ENCODE results near the gene NDUFB8. TPM values are rescaled to one million over a fixed set of nuclear protein-coding genes. Genes with fewer than 3 reads are reported as not detected.

Gene NDUFB8
- total and polyA plus RNA-seq, 2 experiments from 2014 or later = 123 to 294 TPM

DNA sequence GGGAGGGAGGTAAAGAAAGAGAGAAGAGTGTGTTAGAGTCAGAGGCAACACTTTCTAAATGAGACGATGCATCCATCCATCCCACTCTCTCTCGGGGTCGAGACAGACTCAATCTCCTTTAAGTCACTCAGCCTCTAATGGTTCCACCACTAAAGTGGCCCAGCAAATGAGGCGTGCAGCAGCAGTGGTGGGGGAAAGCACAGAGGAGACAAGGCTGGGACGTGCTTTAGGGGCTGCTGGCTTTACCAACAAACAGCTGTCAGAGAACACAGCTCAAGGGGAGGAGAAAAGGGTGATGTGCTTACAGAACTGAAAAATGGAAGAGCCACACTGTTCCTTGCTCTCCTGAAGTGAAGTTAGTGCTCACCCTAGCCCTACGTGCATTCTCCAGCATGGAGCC lies 5.5 kb downstream of the NDUFB8 start:
- DNase-seq = no peak
- Histone ChIP-seq H3K79me2 (ENCODE audit: insufficient read depth) (peaks cover 20% of the 10 kb centered on the region), H4K20me1 (ENCODE audit: insufficient read depth) (no peaks in the 10 kb centered on the region), H3K9me3 (ENCODE audit: low read depth) (no peaks in the 10 kb centered on the region), H3F3A (ENCODE audit: insufficient read depth) (peaks cover 34% of the 10 kb centered on the region), H2AFZ (no peak overlapping the region), H3K4me2 (ENCODE audit: unreplicated experiment) (no peak overlapping the region), H3K9me2 (ENCODE audit: insufficient read depth) (no peaks in the 10 kb centered on the region), H3K4me3 (no peak overlapping the region), H3K27me3 (replicated peaks; ENCODE audit: insufficient read depth) (no peaks in the 10 kb centered on the region), H3K36me3 (ENCODE audit: low read depth) (peaks cover 16% of the 10 kb centered on the region; the same call in 1 of the 2 replicates), H3K27ac (no peak overlapping the region), H3K4me1 (ENCODE audit: insufficient read depth) (peaks cover 44% of the 10 kb centered on the region), H3K9ac (no peak overlapping the region)
- 82 to 88% methylated on average over 4 to 6 of the region's 6 CpGs for WGBS, 2 experiments (ENCODE audit: low coverage in 1 of 2, low lambda C conversion rate in 2 of 2, missing lambda C conversion rate in 2 of 2)
- TF ChIP-seq EZH2 (IDR thresholded peaks at IDR 0.05; ENCODE audit: insufficient read depth, poor library complexity, severe bottlenecking) (no peak), EZH2phosphoT487 (IDR thresholded peaks at IDR 0.05; ENCODE audit: insufficient read depth, low read depth) (no peak)
- in situ Hi-C loops (cut with MboI) = no loop called here

DNA sequence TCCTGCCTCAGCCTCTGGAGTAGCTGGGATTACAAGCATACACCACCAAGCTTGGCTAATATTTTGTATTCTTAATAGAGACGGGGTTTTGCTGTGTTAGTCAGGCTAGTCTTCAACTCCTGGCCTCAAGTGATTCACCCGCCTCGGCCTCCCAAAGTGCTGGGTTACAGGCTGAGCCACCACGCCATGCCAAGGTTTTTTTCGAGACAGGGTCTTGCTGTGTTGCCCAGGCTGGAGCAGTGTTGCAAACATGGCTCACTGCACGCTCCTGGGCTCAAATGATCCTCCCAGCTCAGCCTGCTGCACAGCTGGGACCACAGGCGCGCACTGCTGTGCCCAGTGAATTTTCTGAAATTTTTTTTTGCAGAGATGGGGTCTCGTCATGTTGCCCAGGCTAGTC lies 6.7 kb downstream of the NDUFB8 start:
- H3K4me1 ChIP-seq (ENCODE audit: insufficient read depth) = peaks cover 40% of the 10 kb centered on the region
- H3K27me3 ChIP-seq (replicated peaks; ENCODE audit: insufficient read depth) = no peaks in the 10 kb centered on the region
- H3K9me2 ChIP-seq (ENCODE audit: insufficient read depth) = no peaks in the 10 kb centered on the region
- H3F3A ChIP-seq (ENCODE audit: insufficient read depth) = peaks cover 34% of the 10 kb centered on the region
- WGBS, 2 experiments (ENCODE audit: low coverage in 1 of 2, low lambda C conversion rate in 2 of 2, missing lambda C conversion rate in 2 of 2) = 90% methylated on average over 9 of the region's 9 CpGs
- no peak overlapping the region for H3K4me3 ChIP-seq
- H3K9me3 ChIP-seq (ENCODE audit: low read depth) = no peaks in the 10 kb centered on the region
- H3K9ac ChIP-seq = no peak overlapping the region
- peaks cover 16% of the 10 kb centered on the region; the same call in 1 of the 2 replicates for H3K36me3 ChIP-seq (ENCODE audit: low read depth)
- peak; percentile 23 for DNase-seq
- no peak overlapping the region for H3K4me2 ChIP-seq (ENCODE audit: unreplicated experiment)
- no peak overlapping the region for H3K27ac ChIP-seq
- TF ChIP-seq EZH2phosphoT487 (IDR thresholded peaks at IDR 0.05; ENCODE audit: insufficient read depth, low read depth) (no peak), EZH2 (IDR thresholded peaks at IDR 0.05; ENCODE audit: insufficient read depth, poor library complexity, severe bottlenecking) (no peak)
- peaks cover 7% of the 10 kb centered on the region for H3K79me2 ChIP-seq (ENCODE audit: insufficient read depth)
- H4K20me1 ChIP-seq (ENCODE audit: insufficient read depth) = no peaks in the 10 kb centered on the region
- in situ Hi-C loops (cut with MboI) = no loop called here
- H2AFZ ChIP-seq = no peak overlapping the region

DNA sequence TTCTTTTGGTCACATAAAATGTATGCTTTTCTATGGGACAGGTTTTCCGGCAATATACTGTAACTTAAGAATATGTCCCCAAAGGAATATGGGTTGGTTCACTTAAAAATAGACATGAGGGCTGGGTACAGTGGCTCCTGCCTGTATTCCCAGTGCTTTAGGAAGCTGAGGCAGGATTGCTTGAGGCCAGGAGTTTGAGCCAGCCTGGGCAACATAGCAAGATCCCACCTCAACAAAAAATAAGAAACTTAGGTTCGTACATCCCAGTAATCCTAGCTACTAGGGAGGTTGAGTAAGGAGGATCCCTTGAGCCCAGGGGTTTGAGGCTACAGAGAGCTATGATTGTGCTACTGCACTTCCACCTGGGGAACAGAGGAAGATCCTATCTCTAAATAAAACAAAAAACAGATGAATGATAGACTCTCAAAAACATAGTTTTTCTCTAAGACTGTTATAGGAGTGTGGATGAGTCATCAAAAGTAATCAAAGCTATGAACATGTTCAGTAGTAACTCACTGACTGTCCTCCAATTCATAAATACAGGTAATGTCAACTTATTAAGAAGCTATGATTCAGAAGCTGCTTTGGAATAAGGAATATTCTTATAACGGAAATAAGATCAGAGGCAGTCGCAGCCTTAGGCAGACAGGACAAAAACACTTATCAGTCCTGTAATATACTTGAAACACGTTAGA lies 7.4 kb downstream of the NDUFB8 start:
- no peak overlapping the region for H3K9ac ChIP-seq
- peaks cover under 1% of the 10 kb centered on the region; the same call in 1 of the 2 replicates for H3K79me2 ChIP-seq (ENCODE audit: insufficient read depth)
- no peaks in the 10 kb centered on the region for H3K9me3 ChIP-seq (ENCODE audit: low read depth)
- no peaks in the 10 kb centered on the region for H3K27me3 ChIP-seq (replicated peaks; ENCODE audit: insufficient read depth)
- in situ Hi-C loops (cut with MboI) = no loop called here
- H3K4me3 ChIP-seq = no peak overlapping the region
- no peaks in the 10 kb centered on the region for H4K20me1 ChIP-seq (ENCODE audit: insufficient read depth)
- TF ChIP-seq EZH2phosphoT487 (IDR thresholded peaks at IDR 0.05; ENCODE audit: insufficient read depth, low read depth) (no peak), EZH2 (IDR thresholded peaks at IDR 0.05; ENCODE audit: insufficient read depth, poor library complexity, severe bottlenecking) (no peak)
- WGBS, 2 experiments (ENCODE audit: low coverage in 1 of 2, low lambda C conversion rate in 2 of 2, missing lambda C conversion rate in 2 of 2) = 76 to 81% methylated on average over 5 of the region's 5 CpGs
- H3K27ac ChIP-seq = no peak overlapping the region
- peaks cover 16% of the 10 kb centered on the region; the same call in 1 of the 2 replicates for H3K36me3 ChIP-seq (ENCODE audit: low read depth)
- no peaks in the 10 kb centered on the region for H3K9me2 ChIP-seq (ENCODE audit: insufficient read depth)
- peaks cover 40% of the 10 kb centered on the region for H3K4me1 ChIP-seq (ENCODE audit: insufficient read depth)
- H2AFZ ChIP-seq = no peak overlapping the region
- H3F3A ChIP-seq (ENCODE audit: insufficient read depth) = peaks cover 34% of the 10 kb centered on the region
- DNase-seq = peak; percentile 44
- H3K4me2 ChIP-seq (ENCODE audit: unreplicated experiment) = no peak overlapping the region

DNA sequence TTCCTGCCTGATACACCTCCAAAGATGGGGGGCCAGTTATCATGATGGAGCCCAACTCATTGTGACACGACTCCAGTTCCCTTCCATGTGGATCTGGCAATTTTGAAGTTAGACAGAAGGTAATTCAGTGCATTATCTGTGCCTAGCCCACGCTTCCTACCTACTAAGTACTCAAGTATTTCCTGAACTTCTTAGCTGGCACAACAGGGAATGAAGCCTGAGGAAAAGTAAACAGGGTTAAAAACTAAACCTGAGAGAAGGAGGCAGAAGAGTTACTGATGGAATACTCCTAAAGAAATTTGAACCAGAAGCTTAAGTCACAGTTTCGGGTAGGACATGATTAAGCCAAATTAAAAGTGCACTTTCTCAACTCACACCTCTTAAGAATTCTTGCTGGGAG lies 8.9 kb downstream of the NDUFB8 start:
- Histone ChIP-seq H2AFZ (no peak overlapping the region), H3K79me2 (ENCODE audit: insufficient read depth) (no peaks in the 10 kb centered on the region), H3K4me3 (no peak overlapping the region), H3K4me2 (ENCODE audit: unreplicated experiment) (peak overlapping the region; percentile 36), H3K9me3 (ENCODE audit: low read depth) (no peaks in the 10 kb centered on the region), H4K20me1 (ENCODE audit: insufficient read depth) (no peaks in the 10 kb centered on the region), H3K27me3 (replicated peaks; ENCODE audit: insufficient read depth) (no peaks in the 10 kb centered on the region), H3K36me3 (ENCODE audit: low read depth) (peaks cover 9% of the 10 kb centered on the region; the same call in 1 of the 2 replicates), H3F3A (ENCODE audit: insufficient read depth) (peaks cover 34% of the 10 kb centered on the region), H3K9ac (no peak overlapping the region), H3K4me1 (ENCODE audit: insufficient read depth) (peaks cover 40% of the 10 kb centered on the region), H3K9me2 (ENCODE audit: insufficient read depth) (no peaks in the 10 kb centered on the region), H3K27ac (peak overlapping the region; percentile 63)
- WGBS, 2 experiments (ENCODE audit: low coverage in 1 of 2, low lambda C conversion rate in 2 of 2, missing lambda C conversion rate in 2 of 2) = 13 to 25% methylated on average over 3 of the region's 3 CpGs
- in situ Hi-C loops (cut with MboI) = no loop called here
- TF ChIP-seq EZH2phosphoT487 (IDR thresholded peaks at IDR 0.05; ENCODE audit: insufficient read depth, low read depth) (no peak), EZH2 (IDR thresholded peaks at IDR 0.05; ENCODE audit: insufficient read depth, poor library complexity, severe bottlenecking) (no peak)
- DNase-seq = peak; percentile 84
